Uterus (tissue), 4 donors: ENCODE measurements around the gene ACAP2. TPM values are rescaled to one million over a fixed set of nuclear protein-coding genes. Genes with fewer than 3 reads are reported as not detected.
"Not testable (repeated sequence)": the region's sequence is repeated elsewhere in the genome, so short reads cannot be mapped to it uniquely, and the experiment has no call there.

Experiments
- DNase-seq, 2 donors: peaks; one replicate each; pipeline ENCODE4 v3.0.0-alpha.2; 2019 to 2020
- H3K27ac ChIP-seq, 2 donors: fragments of 200-600 bp; sonication (generic); 1 replicate in 1 of 2; 2 replicates in 1 of 2; pipeline ENCODE4 v1.5.1; 2016 to 2018
- H3K27me3 ChIP-seq, 2 donors: fragments of 200-600 bp; sonication (generic); one replicate each; pipeline ENCODE4 v1.5.1; 2018 to 2019; ENCODE audit warnings: control low read depth in 1 of 2
- H3K36me3 ChIP-seq, 2 donors: fragments of 200-600 bp; sonication (generic); one replicate each; pipeline ENCODE4 v1.5.1; 2019; ENCODE audit warnings: control low read depth in 1 of 2
- H3K4me1 ChIP-seq, 2 donors: fragments of 200-600 bp; sonication (generic); one replicate each; pipeline ENCODE4 v1.5.1; 2018 to 2019; ENCODE audit warnings: control low read depth in 1 of 2
- H3K4me3 ChIP-seq, 2 donors: fragments of 200-600 bp; sonication (generic); 1 replicate in 1 of 2; 2 replicates in 1 of 2; pipeline ENCODE4 v1.5.1; 2018 to 2019; ENCODE audit warnings: mild to moderate bottlenecking in 1 of 2
- H3K9me3 ChIP-seq, 2 donors: fragments of 200-600 bp; sonication (generic); one replicate each; pipeline ENCODE4 v1.5.1; 2019; ENCODE audit warnings: control low read depth in 1 of 2
- CTCF ChIP-seq, 4 experiments: fragments of 200-600 bp in 2 of 4; fragments of 450-650 bp in 2 of 4; sonication (generic) in 2 of 4; IDR thresholded peaks; one replicate each; pipeline ENCODE4 v1.5.1; 2016 to 2019; ENCODE audit warnings: antibody characterized with exemption in 4 of 4, mild to moderate bottlenecking in 2 of 4, moderate library complexity in 1 of 4
- POLR2A ChIP-seq, 2 donors: fragments of 450-650 bp; IDR thresholded peaks; one replicate each; pipeline ENCODE4 v1.6.1; 2016; ENCODE audit warnings: antibody characterized with exemption in 2 of 2, mild to moderate bottlenecking in 1 of 2, moderate library complexity in 1 of 2
- intact Hi-C: fragments of 100-400 bp; cut with DNase I; formaldehyde crosslinking; loops from one replicate; pipeline ENCODE4 v1.15.1; 2023; ENCODE audit warnings: low total_unique reads
- total RNA-seq, 4 donors: library from RNA; depleted of rRNA in 3 of 4; stranded (reverse); fragments of >200 nt in 3 of 4; gene quantifications; one replicate each; pipeline versions ENCODE4 v1.1.0 to v1.2.4, GENCODE V29; 2014 to 2023
- donor health status: DM: yes; HTN: yes; CAD: no.

The ACAP2 gene
- total RNA-seq, 4 donors from 2014 or later = 40.3 to 140 (median 68.6) TPM

GRCh38 chr3:195372220-195372619 is 70.6 kb downstream of the ACAP2 start:
- Histone ChIP-seq H3K4me3 (no peak overlapping the region), H3K4me1 (no peaks in the 10 kb centered on the region), H3K9me3 (no peaks in the 10 kb centered on the region), H3K36me3 (no peaks in the 10 kb centered on the region), H3K27ac (no peak overlapping the region), H3K27me3 (no peaks in the 10 kb centered on the region)
- TF ChIP-seq POLR2A (IDR thresholded peaks at IDR 0.05) (no peak), CTCF (IDR thresholded peaks at IDR 0.05) (no peak)
- DNase-seq = no peak
- intact Hi-C loops = no loop called here

GRCh38 chr3:195366200-195366925 is 76.5 kb downstream of the ACAP2 start:
- Histone ChIP-seq H3K27ac (no peak overlapping the region), H3K36me3 (no peaks in the 10 kb centered on the region), H3K27me3 (no peaks in the 10 kb centered on the region), H3K4me1 (no peaks in the 10 kb centered on the region), H3K4me3 (no peak overlapping the region), H3K9me3 (no peaks in the 10 kb centered on the region)
- DNase-seq = no peak
- no peak for TF ChIP-seq POLR2A (IDR thresholded peaks at IDR 0.05)
- no peak for TF ChIP-seq CTCF (IDR thresholded peaks at IDR 0.05)
- intact Hi-C loops = no loop called here

DNA sequence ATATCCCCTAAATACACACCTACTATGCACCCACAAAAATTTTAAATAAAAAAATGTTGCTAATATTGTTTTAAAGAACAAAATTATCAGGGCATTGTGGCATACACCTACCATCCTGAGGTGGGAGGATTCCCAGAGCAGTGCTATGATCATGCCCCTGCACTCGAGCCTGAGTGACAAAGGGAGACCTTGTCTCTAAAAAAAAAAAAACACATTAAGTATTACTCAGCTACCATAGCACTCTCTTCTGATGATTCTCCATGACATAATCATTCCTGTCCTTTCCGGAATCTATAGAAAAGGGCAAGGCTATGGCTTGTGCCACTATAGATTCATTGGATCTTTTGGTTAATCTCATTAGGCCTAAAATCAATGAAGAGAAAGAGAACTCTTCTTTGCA is 77.4 kb downstream of the ACAP2 start:
- TF ChIP-seq CTCF (IDR thresholded peaks at IDR 0.05) = no peak
- Histone ChIP-seq H3K27me3 (no peaks in the 10 kb centered on the region), H3K9me3 (no peaks in the 10 kb centered on the region), H3K4me3 (no peak overlapping the region), H3K27ac (no peak overlapping the region), H3K4me1 (no peaks in the 10 kb centered on the region), H3K36me3 (no peaks in the 10 kb centered on the region)
- DNase-seq = no peak
- intact Hi-C loops = no loop called here

DNA sequence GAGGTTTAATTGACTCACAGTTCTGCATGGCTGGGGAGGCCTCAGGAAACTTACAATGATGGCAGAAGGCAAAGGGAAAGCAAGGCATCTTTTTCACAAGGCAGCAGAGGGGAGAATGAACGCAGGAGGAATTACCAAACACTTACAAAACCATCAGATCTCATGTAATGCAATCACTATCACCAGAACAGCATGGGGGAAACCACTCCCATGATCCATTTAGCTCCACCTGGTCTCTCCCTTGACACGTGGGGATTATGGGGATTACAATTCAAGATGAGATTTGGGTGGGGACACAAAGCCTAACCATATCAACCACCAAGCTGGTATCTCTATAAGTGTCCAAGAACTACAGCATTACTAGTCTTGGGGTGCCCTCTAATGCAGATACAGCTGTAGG is 85.0 kb downstream of the ACAP2 start:
- H3K9me3 ChIP-seq, H3K4me1 ChIP-seq, H3K4me3 ChIP-seq, intact Hi-C loops, H3K27me3 ChIP-seq, H3K36me3 ChIP-seq, DNase-seq, H3K27ac ChIP-seq: not testable (repeated sequence)

- no peak overlapping the region for H3K4me3 ChIP-seq
- no peak overlapping the region for H3K27ac ChIP-seq
- no peaks in the 10 kb centered on the region for H3K27me3 ChIP-seq
- H3K4me1 ChIP-seq = no peaks in the 10 kb centered on the region
- TF ChIP-seq POLR2A (IDR thresholded peaks at IDR 0.05) (no peak), CTCF (IDR thresholded peaks at IDR 0.05) (no peak)
- no peaks in the 10 kb centered on the region for H3K36me3 ChIP-seq
- no peak for DNase-seq
- no peaks in the 10 kb centered on the region for H3K9me3 ChIP-seq
- intact Hi-C loops = no loop called here
Observed at GRCh38 chr3:195356151-195357086, 86.4 kb downstream of the ACAP2 start.

- DNase-seq, intact Hi-C loops, H3K9me3 ChIP-seq, H3K27ac ChIP-seq, H3K4me3 ChIP-seq, H3K27me3 ChIP-seq, H3K36me3 ChIP-seq, H3K4me1 ChIP-seq: not testable (repeated sequence)
Observed at GRCh38 chr3:195354009-195354408, 88.8 kb downstream of the ACAP2 start.
